Adrenal gland (tissue), 5 donors: ENCODE data around the gene SPOCK2.

Experiments
- POLR2A ChIP-seq, 2 donors: fragments of 450-650 bp; IDR thresholded peaks; one replicate each; pipeline ENCODE4 v1.6.1; 2017; ENCODE audit warnings: antibody characterized with exemption in 2 of 2, mild to moderate bottlenecking in 2 of 2, moderate library complexity in 1 of 2
- TF ChIP-seq, protein P1 (sequence below), 6 experiments: fragments of 450-650 bp in 4 of 6; fragments of 200-600 bp in 2 of 6; sonication (generic) in 1 of 6; IDR thresholded peaks; 1 replicate in 5 of 6; 2 replicates in 1 of 6; pipeline versions ENCODE4 v1.5.1 to v1.8.0; 2016 to 2021; ENCODE audit warnings: antibody characterized with exemption in 6 of 6, mild to moderate bottlenecking in 2 of 6, moderate library complexity in 1 of 6
- donor health status: DM: no; HTN: no; CAD: no.

DNA sequence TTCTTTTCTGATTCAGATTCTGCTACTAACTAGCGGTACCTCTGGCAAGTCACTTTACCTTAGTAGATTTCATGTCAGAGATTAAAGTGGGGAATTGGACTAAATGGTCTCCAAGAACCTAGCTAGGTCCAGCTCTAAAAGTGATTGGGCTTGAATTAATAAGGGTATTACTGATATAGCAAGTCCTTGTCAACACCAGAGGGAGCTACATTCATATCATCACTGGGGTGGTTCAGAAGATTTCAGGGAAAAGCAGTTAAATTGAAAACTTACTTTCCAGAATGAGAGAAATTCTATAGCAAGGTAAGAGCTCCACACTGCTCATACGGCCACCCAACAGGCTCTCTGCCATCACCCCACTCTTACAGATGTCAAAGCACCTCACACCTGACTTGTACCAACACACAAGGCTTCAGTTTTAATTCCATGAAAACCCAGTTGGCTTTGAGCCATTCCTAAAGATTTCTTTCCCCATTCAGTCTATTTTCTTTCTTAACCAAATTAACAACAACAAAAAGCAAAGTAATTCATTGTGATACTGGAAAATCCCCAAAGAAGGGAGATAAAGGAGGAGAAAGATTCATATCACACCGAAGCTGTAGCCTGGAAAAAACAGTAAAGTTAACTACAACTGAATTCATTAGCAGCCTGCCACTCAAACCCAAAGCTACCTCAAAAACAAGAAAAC is 38.0 kb upstream of the SPOCK2 start:
- TF ChIP-seq, protein P1, sequence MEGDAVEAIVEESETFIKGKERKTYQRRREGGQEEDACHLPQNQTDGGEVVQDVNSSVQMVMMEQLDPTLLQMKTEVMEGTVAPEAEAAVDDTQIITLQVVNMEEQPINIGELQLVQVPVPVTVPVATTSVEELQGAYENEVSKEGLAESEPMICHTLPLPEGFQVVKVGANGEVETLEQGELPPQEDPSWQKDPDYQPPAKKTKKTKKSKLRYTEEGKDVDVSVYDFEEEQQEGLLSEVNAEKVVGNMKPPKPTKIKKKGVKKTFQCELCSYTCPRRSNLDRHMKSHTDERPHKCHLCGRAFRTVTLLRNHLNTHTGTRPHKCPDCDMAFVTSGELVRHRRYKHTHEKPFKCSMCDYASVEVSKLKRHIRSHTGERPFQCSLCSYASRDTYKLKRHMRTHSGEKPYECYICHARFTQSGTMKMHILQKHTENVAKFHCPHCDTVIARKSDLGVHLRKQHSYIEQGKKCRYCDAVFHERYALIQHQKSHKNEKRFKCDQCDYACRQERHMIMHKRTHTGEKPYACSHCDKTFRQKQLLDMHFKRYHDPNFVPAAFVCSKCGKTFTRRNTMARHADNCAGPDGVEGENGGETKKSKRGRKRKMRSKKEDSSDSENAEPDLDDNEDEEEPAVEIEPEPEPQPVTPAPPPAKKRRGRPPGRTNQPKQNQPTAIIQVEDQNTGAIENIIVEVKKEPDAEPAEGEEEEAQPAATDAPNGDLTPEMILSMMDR (IDR thresholded peaks at IDR 0.05): peak; percentile 18 to 67 (median 54)
- no peak for TF ChIP-seq POLR2A (IDR thresholded peaks at IDR 0.05)
